HCT116 (cell line): ENCODE measurements around the gene DPH6. TPM values are rescaled to one million over a fixed set of nuclear protein-coding genes. Genes with fewer than 3 reads are reported as not detected.

ENCODE experiments used
- ATAC-seq: fragments of 200-7000 bp; cut with Tn5 transposase; 2 replicates; pipeline ENCODE4 v1.9.1; 2020; ENCODE audit warnings: mild to moderate bottlenecking, moderate library complexity
- BruUV-seq: library from RNA; stranded (reverse); fragments of 400-500 nt; replicated peaks from 2 replicates; lab custom pipeline; 2021; lab: Mats Ljungman, UMichigan
- CTCF ChIA-PET: fragments of 300-600 bp; sonication (Branson Sonifier 250); formaldehyde crosslinking; loops from one replicate; lab custom pipeline; 2021; ENCODE audit warnings: antibody characterized with exemption; lab: Charles Lee
- POLR2A ChIA-PET: fragments of 300-600, 350-600 bp; sonication (Branson Sonifier 250); formaldehyde crosslinking; loops from one replicate; lab custom pipeline; 2021; ENCODE audit warnings: antibody characterized with exemption; lab: Charles Lee
- RAD21 ChIA-PET, 2 experiments: fragments of 300-600 bp; sonication (Branson Sonifier 250); formaldehyde crosslinking; loops; one replicate each; lab custom pipeline; 2023; ENCODE audit warnings: low total read pairs in 2 of 2; ENCODE audit not compliant: uncharacterized antibody in 2 of 2, unreplicated experiment in 2 of 2, low non-redundant PET in 1 of 2; lab: Charles Lee
- DNase-seq: peaks from one replicate; pipeline ENCODE4 v3.0.0-alpha.2; 2010; ENCODE audit warnings: low read depth, low spot score
- H2AFZ ChIP-seq: fragments of 200-600 bp; shearing (Covaris generic), sonication (generic); 2 replicates; pipeline ENCODE4 v1.6.1; 2017; ENCODE audit warnings: low read depth, mixed run types, mixed read lengths, antibody characterized with exemption, low read length; ENCODE audit not compliant: poor library complexity, severe bottlenecking
- H3K27ac ChIP-seq: 2 replicates; pipeline ENCODE4 v1.5.1; 2012; ENCODE audit warnings: low read depth, low read length
- H3K27me3 ChIP-seq: fragments of 200-600 bp; sonication (generic); 2 replicates; pipeline ENCODE4 v1.6.1; 2016; ENCODE audit warnings: mixed run types, low read length, mixed read lengths; ENCODE audit not compliant: insufficient read depth
- H3K36me3 ChIP-seq, 2 experiments: fragments of 200-500 bp in 1 of 2; fragments of 200-600 bp in 1 of 2; sonication (Bioruptor generic) in 1 of 2; sonication (generic) in 1 of 2; 2 replicates each; pipeline versions ENCODE4 v1.5.1 to v1.6.1; 2014 to 2016; ENCODE audit warnings: low read length in 2 of 2, inconsistent platforms in 1 of 2, mixed read lengths in 1 of 2, mixed run types in 1 of 2; ENCODE audit not compliant: insufficient read depth in 2 of 2, control insufficient read depth in 1 of 2
- H3K4me1 ChIP-seq, 2 experiments: fragments of 200-600 bp in 1 of 2; sonication (generic) in 1 of 2; 2 replicates each; pipeline versions ENCODE4 v1.5.1 to v1.6.1; 2012 to 2017; ENCODE audit warnings: low read length in 2 of 2, inconsistent platforms in 1 of 2, mild to moderate bottlenecking in 1 of 2, mixed read lengths in 1 of 2, mixed run types in 1 of 2, moderate library complexity in 1 of 2; ENCODE audit not compliant: insufficient read depth in 2 of 2, control insufficient read depth in 1 of 2
- H3K4me2 ChIP-seq: fragments of 200-600 bp; sonication (generic); 2 replicates; pipeline ENCODE4 v1.6.1; 2017; ENCODE audit warnings: mixed run types, low read length, mixed read lengths
- H3K4me3 ChIP-seq, 2 experiments: fragments of 200-600 bp in 1 of 2; sonication (generic) in 1 of 2; replicated peaks in 1 of 2; 2 replicates each; pipeline ENCODE4 v1.5.1; 2011 to 2016; ENCODE audit warnings: low read length in 2 of 2, control low read depth in 1 of 2, low read depth in 1 of 2, mild to moderate bottlenecking in 1 of 2, mixed read lengths in 1 of 2, mixed run types in 1 of 2
- H3K79me2 ChIP-seq: fragments of 200-600 bp; sonication (generic); 2 replicates; pipeline ENCODE4 v1.6.1; 2017; ENCODE audit warnings: mild to moderate bottlenecking, mixed run types, low read length, moderate library complexity, mixed read lengths; ENCODE audit not compliant: insufficient read depth
- H3K9ac ChIP-seq: fragments of 200-600 bp; sonication (generic); 2 replicates; pipeline ENCODE4 v1.6.1; 2016; ENCODE audit warnings: low read length, mixed read lengths
- H3K9me2 ChIP-seq: fragments of 200-600 bp; sonication (generic), shearing (Covaris generic); 2 replicates; pipeline ENCODE4 v1.6.1; 2017; ENCODE audit warnings: mixed run types, mild to moderate bottlenecking, moderate library complexity; ENCODE audit not compliant: insufficient read depth
- H3K9me3 ChIP-seq, 2 experiments: fragments of 200-500 bp in 1 of 2; fragments of 200-600 bp in 1 of 2; sonication (Bioruptor generic) in 1 of 2; sonication (generic) in 1 of 2; 2 replicates each; pipeline ENCODE4 v1.6.1; 2014 to 2017; ENCODE audit warnings: low read length in 2 of 2, mixed read lengths in 2 of 2, inconsistent platforms in 1 of 2, low read depth in 1 of 2, mild to moderate bottlenecking in 1 of 2, mixed run types in 1 of 2, moderate library complexity in 1 of 2; ENCODE audit not compliant: control insufficient read depth in 1 of 2, insufficient read depth in 1 of 2
- H4K20me1 ChIP-seq: fragments of 200-600 bp; sonication (generic), shearing (Covaris generic); 2 replicates; pipeline ENCODE4 v1.6.1; 2017; ENCODE audit warnings: mixed run types, mild to moderate bottlenecking, moderate library complexity; ENCODE audit not compliant: insufficient read depth
- ATF3 ChIP-seq: IDR thresholded peaks from 2 replicates; pipeline ENCODE4 v1.6.1; 2012
- CTCF ChIP-seq, 3 experiments: fragments of 200-600 bp in 1 of 3; sonication (generic) in 1 of 3; IDR thresholded peaks in 2 of 3; conservative IDR thresholded peaks in 1 of 3; 2 replicates each; pipeline ENCODE4 v1.5.1; 2012 to 2017; ENCODE audit warnings: low read depth in 2 of 3, low read length in 2 of 3, antibody characterized with exemption in 1 of 3, borderline replicate concordance in 1 of 3, control low read depth in 1 of 3, mild to moderate bottlenecking in 1 of 3, mixed read lengths in 1 of 3, mixed run types in 1 of 3, moderate library complexity in 1 of 3; ENCODE audit not compliant: insufficient read depth in 1 of 3
- EZH2 ChIP-seq: fragments of 200-600 bp; sonication (generic); IDR thresholded peaks from 2 replicates; pipeline ENCODE4 v1.6.1; 2017; ENCODE audit warnings: antibody characterized with exemption, mixed run types
- FOSL1 ChIP-seq: IDR thresholded peaks from 2 replicates; pipeline ENCODE4 v1.6.1; 2012; ENCODE audit warnings: low read depth
- JUND ChIP-seq: IDR thresholded peaks from 2 replicates; pipeline ENCODE4 v1.6.1; 2012
- REST ChIP-seq: IDR thresholded peaks from 2 replicates; pipeline ENCODE4 v1.6.1; 2012; ENCODE audit warnings: low read depth
- SRF ChIP-seq: IDR thresholded peaks from 2 replicates; pipeline ENCODE4 v1.6.1; 2012; ENCODE audit warnings: low read depth
- ZFX ChIP-seq: fragments of 450-650 bp; IDR thresholded peaks from 2 replicates; pipeline ENCODE4 v1.6.1; 2017
- ZNF274 ChIP-seq: fragments of 200-500 bp; sonication (Bioruptor generic); IDR thresholded peaks from 2 replicates; pipeline ENCODE4 v1.6.1; 2014; ENCODE audit warnings: mild to moderate bottlenecking, low read depth, low read length, inconsistent platforms
- intact Hi-C: fragments of 100-400 bp; cut with micrococcal nuclease; formaldehyde crosslinking; loops from 2 replicates; pipeline ENCODE4 v1.10.0; 2022
- total RNA-seq: library from RNA; stranded (reverse); gene quantifications from one replicate; pipeline ENCODE4 v1.2.1, GENCODE V29; 2021; ENCODE audit not compliant: unreplicated experiment

Gene DPH6
- total RNA-seq, 1 experiment from 2014 or later = 18.2 TPM

- no TSS peak for BruUV-seq
- no peaks in the 10 kb centered on the region for H3K9me3 ChIP-seq
- no peak overlapping the region for H3K27ac ChIP-seq
- H3K79me2 ChIP-seq = 0 out of 2 replicates have a peak, but pooled peaks cover 9% of the 10 kb centered on the region
- no peak overlapping the region for H3K9ac ChIP-seq
- intact Hi-C loops = no loop called here
- H3K9me2 ChIP-seq = no peaks in the 10 kb centered on the region
- no peaks in the 10 kb centered on the region for H3K36me3 ChIP-seq
- H3K4me1 ChIP-seq = peaks cover 10 to 20% of the 10 kb centered on the region in 2 experiments
- H3K27me3 ChIP-seq = no peaks in the 10 kb centered on the region
- H4K20me1 ChIP-seq = no peaks in the 10 kb centered on the region
- H3K4me2 ChIP-seq = no peak overlapping the region
- POLR2A ChIA-PET = no interaction called here
- ATAC-seq = no peak
- no peak overlapping the region for H3K4me3 ChIP-seq
- TF ChIP-seq JUND (no peak), ZFX (no peak), ZNF274 (no peak), EZH2 (no peak), FOSL1 (no peak), CTCF (IDR thresholded peaks at IDR 0.05 in 2 of 3, conservative IDR thresholded peaks at IDR 0.05 in 1 of 3; ENCODE audit: borderline replicate concordance in 1 of 3, insufficient read depth in 1 of 3, low read depth in 2 of 3, low read length in 2 of 3) (no peak), SRF (no peak), REST (no peak), ATF3 (no peak)
- TF ChIP-seq, all 23 proteins: peak for 0
- no peak overlapping the region for H2AFZ ChIP-seq
- RAD21 ChIA-PET = no interaction called here
- CTCF ChIA-PET = no interaction called here
- DNase-seq = no peak
These were observed 1.9 kb upstream of the DPH6 start for GRCh38 chr15:35547775-35548364.
